K562 (cell line): ENCODE results near the gene TJP3. TPM values are rescaled to one million over a fixed set of nuclear protein-coding genes. Genes with fewer than 3 reads are reported as not detected.

Experiments used
- ATAC-seq: fragments of 200-7000 bp; cut with Tn5 transposase; 3 replicates; pipeline ENCODE4 v1.9.1; 2020; ENCODE audit warnings: moderate library complexity
- BruUV-seq: library from RNA; stranded (reverse); fragments of 400-500 nt; replicated peaks from 2 replicates; lab custom pipeline; 2021; lab: Mats Ljungman, UMichigan
- CTCF ChIA-PET: fragments of 300-600 bp; formaldehyde crosslinking; extraction: SDS; loops from one replicate; lab custom pipeline; 2021; ENCODE audit warnings: low intra/inter-chr PET ratio; lab: Yijun Ruan, JAX
- POLR2A ChIA-PET: fragments of 300-600, 350-650 bp; sonication (Branson Sonifier 250); formaldehyde crosslinking; extraction: SDS; loops from one replicate; lab custom pipeline; 2021; ENCODE audit warnings: antibody characterized with exemption, inconsistent platforms; lab: Yijun Ruan, JAX
- DNase-seq, 4 experiments: peaks; one replicate each; pipeline versions ENCODE4 v3.0.0 to v3.0.0-alpha.2; 2011 to 2018; ENCODE audit warnings: low spot score in 3 of 4, mixed read lengths in 3 of 4; ENCODE audit errors: extremely low read depth in 1 of 4
- FAIRE-seq: peaks from 2 replicates; lab custom pipeline; 2011; peaks lifted over from hg19 to GRCh38; lab: Jason Lieb, UNC
- H2AFZ ChIP-seq: 2 replicates; pipeline ENCODE4 v1.6.0; 2011; ENCODE audit warnings: low read depth, low read length, control low read depth, inconsistent platforms
- H3K27ac ChIP-seq: fragments of 200-600 bp; 3 replicates; pipeline ENCODE4 v1.8.0; 2011; ENCODE audit warnings: low read depth, mild to moderate bottlenecking, control low read depth, inconsistent platforms, low read length, moderate library complexity, mixed read lengths; ENCODE audit errors: extremely low read depth
- H3K27me3 ChIP-seq, 2 experiments: fragments of 300-600 bp in 1 of 2; 2 replicates in 1 of 2; 3 replicates in 1 of 2; pipeline versions ENCODE4 v1.6.0 to v1.8.0; 2011; ENCODE audit warnings: inconsistent platforms in 2 of 2, low read length in 2 of 2, mild to moderate bottlenecking in 1 of 2, mixed read lengths in 1 of 2, moderate library complexity in 1 of 2; ENCODE audit not compliant: control insufficient read depth in 2 of 2, insufficient read depth in 2 of 2
- H3K36me3 ChIP-seq: fragments of 300-600 bp; 3 replicates; pipeline ENCODE4 v1.8.0; 2011; ENCODE audit warnings: mild to moderate bottlenecking, low read length, inconsistent platforms; ENCODE audit not compliant: control insufficient read depth, insufficient read depth
- H3K4me1 ChIP-seq, 2 experiments: fragments of 200-600 bp in 1 of 2; replicated peaks in 1 of 2; 2 replicates in 1 of 2; 3 replicates in 1 of 2; pipeline versions ENCODE4 v1.5.1 to v1.8.0; 2011; ENCODE audit warnings: inconsistent platforms in 2 of 2, low read length in 2 of 2, mild to moderate bottlenecking in 1 of 2, mixed read lengths in 1 of 2, moderate library complexity in 1 of 2; ENCODE audit not compliant: control insufficient read depth in 2 of 2, insufficient read depth in 2 of 2
- H3K4me2 ChIP-seq: 2 replicates; pipeline ENCODE4 v1.6.1; 2011; ENCODE audit warnings: low read length, control low read depth, inconsistent platforms, mixed read lengths; ENCODE audit not compliant: insufficient read depth
- H3K4me3 ChIP-seq: fragments of 200-600 bp; sonication (generic), shearing (Covaris generic); 2 replicates; pipeline ENCODE4 v1.5.1; 2016; ENCODE audit warnings: control low read depth, inconsistent platforms
- H3K79me2 ChIP-seq: fragments of 200-600 bp; 3 replicates; pipeline ENCODE4 v1.8.0; 2011; ENCODE audit warnings: low read length, inconsistent platforms; ENCODE audit not compliant: control insufficient read depth, insufficient read depth
- H3K9ac ChIP-seq, 2 experiments: 2 replicates each; pipeline versions ENCODE4 v1.6.0 to v1.6.1; 2011; ENCODE audit warnings: low read depth in 2 of 2, low read length in 2 of 2, control low read depth in 1 of 2, inconsistent platforms in 1 of 2, mild to moderate bottlenecking in 1 of 2, mixed read lengths in 1 of 2; ENCODE audit not compliant: insufficient read depth in 1 of 2
- H3K9me1 ChIP-seq: one replicate; pipeline ENCODE4 v1.6.0; 2011; ENCODE audit warnings: inconsistent platforms, mild to moderate bottlenecking, low read length, moderate library complexity; ENCODE audit not compliant: control insufficient read depth, insufficient read depth
- H3K9me3 ChIP-seq: replicated peaks from 2 replicates; pipeline ENCODE4 v1.5.1; 2011; ENCODE audit warnings: low read depth, low read length, inconsistent platforms; ENCODE audit not compliant: control insufficient read depth, insufficient read depth
- H4K20me1 ChIP-seq: replicated peaks from 2 replicates; pipeline ENCODE4 v1.6.1; 2011; ENCODE audit warnings: low read length, inconsistent platforms, mixed read lengths; ENCODE audit not compliant: control insufficient read depth, insufficient read depth
- BCOR ChIP-seq: fragments of 450-650 bp; IDR thresholded peaks from 2 replicates; pipeline ENCODE4 v1.6.1; 2016
- CBX1 ChIP-seq: sonication (generic); IDR thresholded peaks from 2 replicates; pipeline ENCODE4 v1.6.1; 2016; ENCODE audit warnings: antibody characterized with exemption, low read depth, mild to moderate bottlenecking
- CBX3 ChIP-seq, 2 experiments: IDR thresholded peaks; 1 replicate in 1 of 2; 2 replicates in 1 of 2; pipeline ENCODE4 v1.6.1; 2012; ENCODE audit warnings: inconsistent platforms in 2 of 2, low read length in 2 of 2, borderline replicate concordance in 1 of 2, control low read depth in 1 of 2
- KDM1A ChIP-seq, 2 experiments: fragments of 450-650 bp; IDR thresholded peaks; 2 replicates each; pipeline ENCODE4 v1.6.1; 2016; ENCODE audit warnings: mild to moderate bottlenecking in 2 of 2
- PHF20 ChIP-seq: fragments of 450-650 bp; IDR thresholded peaks from 2 replicates; pipeline ENCODE4 v1.6.1; 2018; ENCODE audit not compliant: partially characterized antibody
- RBM25 ChIP-seq: fragments of 200-400 bp; formaldehyde crosslinking; IDR thresholded peaks from 2 replicates; pipeline ENCODE4 v1.6.1; 2018; ENCODE audit warnings: low read length, low read depth, moderate library complexity; ENCODE audit not compliant: severe bottlenecking
- RCOR1 ChIP-seq, 2 experiments: IDR thresholded peaks; 2 replicates each; pipeline ENCODE4 v1.6.1; 2012; ENCODE audit warnings: low read depth in 2 of 2, low read length in 2 of 2, borderline replicate concordance in 1 of 2, improper control_type of control experiment in 1 of 2
- SMARCA5 ChIP-seq: fragments of 450-650 bp; IDR thresholded peaks from 2 replicates; pipeline ENCODE4 v1.6.1; 2016
- ZNF282 ChIP-seq: sonication (generic); formaldehyde crosslinking; IDR thresholded peaks from 2 replicates; pipeline ENCODE4 v1.8.1; 2023; ENCODE audit warnings: missing genetic modification reagents
- WGBS: fragments of 100-300 bp; shearing (Covaris generic); methylation state at CpG from one replicate; pipeline ENCODE4 v1.1.6; 2016; ENCODE audit warnings: low coverage, mixed read lengths; ENCODE audit not compliant: insufficient coverage; ENCODE audit errors: missing lambda C conversion rate; 5-methylcytosine and 5-hydroxymethylcytosine counted together
- in situ Hi-C: fragments of 300-500 bp; cut with MboI; formaldehyde crosslinking; loops from 4 replicates; pipeline ENCODE4 v1.15.0; 2018; ENCODE audit warnings: inconsistent platforms, mixed read lengths
- intact Hi-C: fragments of 100-400 bp; cut with micrococcal nuclease; formaldehyde crosslinking; loops from 2 replicates; pipeline ENCODE4 v1.14.2; 2022
- polyA plus RNA-seq, 8 experiments: library from polyadenylated mRNA; depleted of rRNA in 4 of 8; stranded (reverse) in 5 of 8; unstranded in 3 of 8; fragments of >200 nt; fragmentation: Nextera tagmentation in 2 of 8; fragmentation: Illumina TruSeq in 1 of 8; extraction: Ambion mirVana in 2 of 8; extraction: Trizol in 1 of 8; gene quantifications; 2 replicates each; pipeline versions ENCODE4 v1.2.1 to v1.2.3, GENCODE V29; 2011 to 2014; ENCODE audit warnings: inconsistent platforms in 1 of 8, missing spikeins in 1 of 8
- total RNA-seq, 7 experiments: library from RNA; depleted of rRNA in 6 of 7; stranded (reverse); fragments of >200 nt in 6 of 7; fragmentation: Illumina TruSeq in 2 of 7; extraction: Trizol in 2 of 7; gene quantifications; 2 replicates each; pipeline versions ENCODE4 v1.2.1 to v1.2.3, GENCODE V29; 2011 to 2021; ENCODE audit warnings: low replicate concordance in 1 of 7

The TJP3 gene
- total and polyA plus RNA-seq, 9 of the 15 experiments (the other 6 are each of a cell fraction or from before 2014, with no cell fraction given), result 0.11 to 2.4 (median 0.57) TPM; not detected in 1

- peaks cover 20% of the 10 kb centered on the region for H3K9me3 ChIP-seq
- no peak for FAIRE-seq
- H3K79me2 ChIP-seq, result peaks cover 18% of the 10 kb centered on the region
- no TSS peak for BruUV-seq
- H2AFZ ChIP-seq, result no peak overlapping the region
- no peak overlapping the region for H3K9ac ChIP-seq
- H3K36me3 ChIP-seq, result peaks cover 28% of the 10 kb centered on the region; the same call in 2 of the 3 replicates
- no peak overlapping the region for H3K4me3 ChIP-seq
- H3K27me3 ChIP-seq, result no peaks in the 10 kb centered on the region
- H3K4me2 ChIP-seq, result no peak overlapping the region
- CTCF ChIA-PET, result no interaction called here
- H3K9me1 ChIP-seq, result no peaks in the 10 kb centered on the region
- WGBS, result 72% methylated on average over 1 of the region's 1 CpG
- ATAC-seq, result no peak
- intact Hi-C loops, result loop anchor here (10.0 kb wide), 1 partner anchor 62 kb away; no protein-coding TSS in a partner anchor
- no peak overlapping the region for H3K27ac ChIP-seq
- in situ Hi-C loops, result no loop called here
- POLR2A ChIA-PET, result interaction anchor here (1.1 kb wide), 1 partner anchor 14 kb away, joined by 3 read pairs; no protein-coding TSS in a partner anchor
- H3K4me1 ChIP-seq, result peaks cover 0 to 47% of the 10 kb centered on the region in 2 experiments; a peak in 2 of 5 replicates
- TF ChIP-seq BCOR, result peak; percentile 93
- peak; percentile 81 for TF ChIP-seq RBM25
- no peak for TF ChIP-seq PHF20
- TF ChIP-seq ZNF282, result no peak
- TF ChIP-seq CBX3 (IDR thresholded peaks at IDR 0.05; ENCODE audit: borderline replicate concordance in 1 of 2, low read length in 2 of 2), result peak in 1 of 2 experiments; percentile 86; a peak in 1 of 3 replicates
- peak; percentile 66; the same call in 1 of the 2 replicates for TF ChIP-seq CBX1
- peak; percentile 78 to 92 for TF ChIP-seq KDM1A (IDR thresholded peaks at IDR 0.05)
- 0 out of 2 replicates have a peak, but pooled peaks have one; percentile 29 for TF ChIP-seq SMARCA5
- peak in 1 of 2 experiments; percentile 60; a peak in 2 of 4 replicates for TF ChIP-seq RCOR1 (IDR thresholded peaks at IDR 0.05; ENCODE audit: borderline replicate concordance in 1 of 2, low read depth in 2 of 2, low read length in 2 of 2)
- DNase-seq, result no peak
- H4K20me1 ChIP-seq, result no peaks in the 10 kb centered on the region
Observed at GRCh38 chr19:3782330-3782729, 74.1 kb downstream of the TJP3 start.
